ENCODE results near the gene SURF2.

Gene SURF2

DNA sequence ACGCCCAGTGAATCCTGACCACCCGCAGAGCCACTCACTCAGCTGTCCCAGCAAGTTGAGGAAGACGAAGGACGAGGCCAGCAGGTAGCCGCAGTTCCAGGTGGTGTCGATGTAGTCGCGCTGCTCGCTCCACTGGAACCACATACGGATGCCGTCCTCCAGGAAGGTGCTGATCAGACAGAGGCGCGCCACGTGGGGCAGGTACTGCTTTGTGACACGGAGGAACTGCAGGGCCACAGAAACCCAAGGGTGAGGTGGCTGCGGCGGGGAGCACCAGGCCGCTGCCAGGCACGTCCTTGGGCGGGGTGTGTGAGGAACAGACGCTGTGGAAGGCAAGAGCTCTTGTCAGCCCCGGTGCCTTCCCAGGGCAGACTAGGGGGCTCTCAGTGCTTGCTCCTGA, 10.9 kb downstream of the SURF2 start:
- no peak for TF ChIP-seq CTCF (IDR thresholded peaks at IDR 0.05; ENCODE audit: low read depth, low read length, missing control alignments)
- H3K4me3 ChIP-seq (ENCODE audit: low read depth, low read length), result no peak overlapping the region
- no peak for DNase-seq (ENCODE audit: low read depth)
- in situ Hi-C loops (cut with HindIII; ENCODE audit: low sequenced_read_pairs), result no loop called here

GRCh38 chr9:133367778-133368177, 11.4 kb downstream of the SURF2 start:
- in situ Hi-C loops (cut with HindIII; ENCODE audit: low sequenced_read_pairs), result no loop called here
- DNase-seq (ENCODE audit: low read depth), result no peak
- H3K4me3 ChIP-seq (ENCODE audit: low read depth, low read length), result no peak overlapping the region
- TF ChIP-seq CTCF (IDR thresholded peaks at IDR 0.05; ENCODE audit: low read depth, low read length, missing control alignments), result no peak

GRCh38 chr9:133368249-133368881, 12.0 kb downstream of the SURF2 start:
- H3K4me3 ChIP-seq (ENCODE audit: low read depth, low read length), result no peak overlapping the region
- no peak for DNase-seq (ENCODE audit: low read depth)
- in situ Hi-C loops (cut with HindIII; ENCODE audit: low sequenced_read_pairs), result no loop called here
- no peak for TF ChIP-seq CTCF (IDR thresholded peaks at IDR 0.05; ENCODE audit: low read depth, low read length, missing control alignments)

GRCh38 chr9:133369422-133369821, 13.1 kb downstream of the SURF2 start:
- in situ Hi-C loops (cut with HindIII; ENCODE audit: low sequenced_read_pairs), result no loop called here
- H3K4me3 ChIP-seq (ENCODE audit: low read depth, low read length), result no peak overlapping the region
- no peak for DNase-seq (ENCODE audit: low read depth)
- TF ChIP-seq CTCF (IDR thresholded peaks at IDR 0.05; ENCODE audit: low read depth, low read length, missing control alignments), result no peak

GRCh38 chr9:133369933-133370332, 13.6 kb downstream of the SURF2 start:
- no peak overlapping the region for H3K4me3 ChIP-seq (ENCODE audit: low read depth, low read length)
- no peak for DNase-seq (ENCODE audit: low read depth)
- in situ Hi-C loops (cut with HindIII; ENCODE audit: low sequenced_read_pairs), result loop anchor here (5.0 kb wide), 1 partner anchor 47 kb away; the partner anchor contains the start of gene REXO4
- no peak for TF ChIP-seq CTCF (IDR thresholded peaks at IDR 0.05; ENCODE audit: low read depth, low read length, missing control alignments)

DNA sequence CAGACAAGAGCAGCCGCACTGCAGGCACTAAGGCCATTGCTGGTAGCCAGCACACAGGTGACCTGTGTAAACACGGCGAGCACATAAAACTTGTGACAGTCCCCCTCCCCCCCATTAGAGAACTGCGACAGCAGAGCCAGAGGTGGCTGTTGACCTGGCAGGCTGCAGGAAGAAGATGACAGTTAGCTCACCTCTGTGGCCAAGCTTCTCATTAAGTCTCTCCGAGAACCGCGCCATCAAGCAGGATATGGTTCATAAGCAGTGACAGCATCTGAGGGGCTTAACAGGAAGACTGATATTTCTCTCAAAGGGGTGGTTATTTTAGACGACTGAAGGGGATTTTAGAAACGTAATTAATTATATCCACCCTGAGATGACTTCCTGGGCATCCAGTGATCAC, 14.3 kb downstream of the SURF2 start:
- in situ Hi-C loops (cut with HindIII; ENCODE audit: low sequenced_read_pairs), result loop anchor here (5.0 kb wide), 1 partner anchor 47 kb away; the partner anchor contains the start of gene REXO4
- H3K4me3 ChIP-seq (ENCODE audit: low read depth, low read length), result no peak overlapping the region
- no peak for TF ChIP-seq CTCF (IDR thresholded peaks at IDR 0.05; ENCODE audit: low read depth, low read length, missing control alignments)
- no peak for DNase-seq (ENCODE audit: low read depth)
